ENCODE measurements around the gene AP2A1.

DNA sequence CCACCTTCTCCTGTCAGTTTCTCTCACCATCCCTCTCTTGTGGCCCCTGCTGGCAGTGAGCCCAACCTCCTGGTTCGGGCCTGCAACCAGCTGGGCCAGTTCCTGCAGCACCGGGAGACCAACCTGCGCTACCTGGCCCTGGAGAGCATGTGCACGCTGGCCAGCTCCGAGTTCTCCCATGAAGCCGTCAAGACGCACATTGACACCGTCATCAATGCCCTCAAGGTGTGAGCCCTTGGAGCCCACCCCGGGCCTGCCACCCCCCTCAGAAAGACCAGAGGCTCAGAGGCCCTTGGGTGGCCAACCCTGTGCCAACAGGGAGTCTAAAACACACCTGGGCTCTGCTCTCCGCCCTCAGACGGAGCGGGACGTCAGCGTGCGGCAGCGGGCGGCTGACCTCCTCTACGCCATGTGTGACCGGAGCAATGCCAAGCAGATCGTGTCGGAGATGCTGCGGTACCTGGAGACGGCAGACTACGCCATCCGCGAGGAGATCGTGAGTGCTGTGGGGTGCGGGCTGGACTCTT is 32.5 kb downstream of the AP2A1 start:
- TF ChIP-seq, protein P1, sequence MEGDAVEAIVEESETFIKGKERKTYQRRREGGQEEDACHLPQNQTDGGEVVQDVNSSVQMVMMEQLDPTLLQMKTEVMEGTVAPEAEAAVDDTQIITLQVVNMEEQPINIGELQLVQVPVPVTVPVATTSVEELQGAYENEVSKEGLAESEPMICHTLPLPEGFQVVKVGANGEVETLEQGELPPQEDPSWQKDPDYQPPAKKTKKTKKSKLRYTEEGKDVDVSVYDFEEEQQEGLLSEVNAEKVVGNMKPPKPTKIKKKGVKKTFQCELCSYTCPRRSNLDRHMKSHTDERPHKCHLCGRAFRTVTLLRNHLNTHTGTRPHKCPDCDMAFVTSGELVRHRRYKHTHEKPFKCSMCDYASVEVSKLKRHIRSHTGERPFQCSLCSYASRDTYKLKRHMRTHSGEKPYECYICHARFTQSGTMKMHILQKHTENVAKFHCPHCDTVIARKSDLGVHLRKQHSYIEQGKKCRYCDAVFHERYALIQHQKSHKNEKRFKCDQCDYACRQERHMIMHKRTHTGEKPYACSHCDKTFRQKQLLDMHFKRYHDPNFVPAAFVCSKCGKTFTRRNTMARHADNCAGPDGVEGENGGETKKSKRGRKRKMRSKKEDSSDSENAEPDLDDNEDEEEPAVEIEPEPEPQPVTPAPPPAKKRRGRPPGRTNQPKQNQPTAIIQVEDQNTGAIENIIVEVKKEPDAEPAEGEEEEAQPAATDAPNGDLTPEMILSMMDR (IDR thresholded peaks at IDR 0.05 in 4 of 5, conservative IDR thresholded peaks at IDR 0.05 in 1 of 5) = no peak
- TF ChIP-seq POLR2A (IDR thresholded peaks at IDR 0.05) = no peak
